H1 (cell line): ENCODE measurements around the gene ANKRD2. TPM values are rescaled to one million over a fixed set of nuclear protein-coding genes. Genes with fewer than 3 reads are reported as not detected.

Experiments
- CTCF ChIA-PET: fragments of 300-600 bp; sonication (Branson Sonifier 250); formaldehyde crosslinking; loops from one replicate; lab custom pipeline; 2021; ENCODE audit not compliant: partially characterized antibody; lab: Charles Lee
- POLR2A ChIA-PET: fragments of 300-600 bp; sonication (Branson Sonifier 250); formaldehyde crosslinking; loops from one replicate; lab custom pipeline; 2021; ENCODE audit warnings: inconsistent platforms; ENCODE audit not compliant: partially characterized antibody; lab: Charles Lee
- DNase-seq, 2 experiments: peaks; one replicate each; pipeline versions ENCODE4 v3.0.0 to v3.0.0-alpha.2; 2010 to 2022; ENCODE audit warnings: low spot score in 2 of 2, low read depth in 1 of 2, mixed read lengths in 1 of 2
- FAIRE-seq: peaks from 2 replicates; lab custom pipeline; 2011; peaks lifted over from hg19 to GRCh38; lab: Jason Lieb, UNC
- H2AFZ ChIP-seq: 2 replicates; pipeline ENCODE4 v1.8.1; 2012; ENCODE audit warnings: low read length, inconsistent platforms
- H2AK5ac ChIP-seq: 2 replicates; pipeline ENCODE4 v1.6.1; 2013; ENCODE audit warnings: low read depth, low read length
- H2BK120ac ChIP-seq: replicated peaks from 2 replicates; pipeline ENCODE3; 2013; ENCODE audit warnings: low read depth, low read length, inconsistent platforms
- H2BK12ac ChIP-seq: 2 replicates; pipeline ENCODE4 v1.6.1; 2013; ENCODE audit warnings: low read depth, low read length
- H2BK15ac ChIP-seq: 2 replicates; pipeline ENCODE4 v1.6.1; 2013; ENCODE audit warnings: low read length
- H2BK20ac ChIP-seq: 2 replicates; pipeline ENCODE4 v1.6.1; 2013; ENCODE audit warnings: low read length
- H2BK5ac ChIP-seq: 2 replicates; pipeline ENCODE4 v1.6.1; 2013; ENCODE audit warnings: low read depth, low read length
- H3K14ac ChIP-seq: 2 replicates; pipeline ENCODE4 v1.6.1; 2013; ENCODE audit warnings: inconsistent platforms; ENCODE audit not compliant: insufficient read length
- H3K18ac ChIP-seq: 2 replicates; pipeline ENCODE4 v1.6.1; 2013; ENCODE audit warnings: low read length; ENCODE audit errors: extremely low read depth
- H3K23ac ChIP-seq: 2 replicates; pipeline ENCODE4 v1.6.1; 2013; ENCODE audit warnings: inconsistent platforms; ENCODE audit not compliant: insufficient read length
- H3K23me2 ChIP-seq: 2 replicates; pipeline ENCODE4 v1.6.1; 2013; ENCODE audit warnings: low read depth, low read length
- H3K27ac ChIP-seq: 2 replicates; pipeline ENCODE4 v1.6.1; 2011; ENCODE audit warnings: low read depth, low read length, inconsistent platforms
- H3K27me3 ChIP-seq, 4 experiments: replicated peaks in 1 of 4; 1 replicate in 1 of 4; 2 replicates in 3 of 4; pipeline versions ENCODE4 v1.6.1 to v1.8.1; 2011 to 2013; ENCODE audit warnings: low read length in 3 of 4, mild to moderate bottlenecking in 3 of 4, inconsistent platforms in 2 of 4, mixed read lengths in 2 of 4, moderate library complexity in 1 of 4; ENCODE audit not compliant: control insufficient read depth in 3 of 4, insufficient read depth in 3 of 4; ENCODE audit errors: extremely low read depth in 1 of 4
- H3K36me3 ChIP-seq, 4 experiments: 2 replicates each; pipeline versions ENCODE4 v1.6.1 to v1.8.1; 2011 to 2013; ENCODE audit warnings: mild to moderate bottlenecking in 4 of 4, low read length in 3 of 4, moderate library complexity in 2 of 4, control low read depth in 1 of 4, inconsistent platforms in 1 of 4; ENCODE audit not compliant: insufficient read depth in 4 of 4, control insufficient read depth in 2 of 4
- H3K4ac ChIP-seq: replicated peaks from 2 replicates; pipeline ENCODE3; 2013; ENCODE audit warnings: low read length, low read depth, mixed read lengths, inconsistent platforms; ENCODE audit not compliant: insufficient read length
- H3K4me1 ChIP-seq, 4 experiments: replicated peaks in 1 of 4; 1 replicate in 1 of 4; 2 replicates in 3 of 4; pipeline versions ENCODE4 v1.6.1 to v1.8.1; 2011 to 2013; ENCODE audit warnings: low read length in 3 of 4, inconsistent platforms in 2 of 4, mixed read lengths in 1 of 4; ENCODE audit not compliant: insufficient read depth in 4 of 4, control insufficient read depth in 3 of 4
- H3K4me2 ChIP-seq, 2 experiments: 2 replicates each; pipeline versions ENCODE4 v1.6.1 to v1.8.1; 2011 to 2013; ENCODE audit warnings: low read depth in 2 of 2, low read length in 2 of 2, control low read depth in 1 of 2, inconsistent platforms in 1 of 2, mild to moderate bottlenecking in 1 of 2; ENCODE audit not compliant: insufficient read depth in 1 of 2
- H3K4me3 ChIP-seq, 4 experiments: fragments of 200-600, 300-600 bp in 1 of 4; sonication (generic), shearing (Covaris generic), sonication (Bioruptor Twin) in 1 of 4; 2 replicates each; pipeline versions ENCODE4 v1.5.1 to v1.8.1; 2011 to 2016; ENCODE audit warnings: low read length in 4 of 4, low read depth in 3 of 4, control low read depth in 2 of 4, inconsistent platforms in 2 of 4, mild to moderate bottlenecking in 2 of 4, mixed read lengths in 1 of 4, moderate library complexity in 1 of 4; ENCODE audit not compliant: insufficient read depth in 2 of 4; ENCODE audit errors: extremely low read depth in 1 of 4
- H3K56ac ChIP-seq: replicated peaks from 2 replicates; pipeline ENCODE3; 2013; ENCODE audit warnings: low read depth, mild to moderate bottlenecking, mixed read lengths, low read length, inconsistent platforms; ENCODE audit not compliant: insufficient read length
- H3K79me1 ChIP-seq: 2 replicates; pipeline ENCODE4 v1.6.1; 2013; ENCODE audit warnings: low read depth, low read length, control low read depth
- H3K79me2 ChIP-seq, 2 experiments: 2 replicates each; pipeline versions ENCODE4 v1.6.1 to v1.8.1; 2012 to 2013; ENCODE audit warnings: low read length in 2 of 2, mild to moderate bottlenecking in 2 of 2, inconsistent platforms in 1 of 2; ENCODE audit not compliant: insufficient read depth in 2 of 2, control insufficient read depth in 1 of 2
- H3K9ac ChIP-seq, 4 experiments: replicated peaks in 1 of 4; 1 replicate in 1 of 4; 2 replicates in 3 of 4; pipeline versions ENCODE4 v1.6.1 to v1.8.1; 2011 to 2013; ENCODE audit warnings: low read depth in 3 of 4, low read length in 3 of 4, control low read depth in 2 of 4, mild to moderate bottlenecking in 2 of 4, moderate library complexity in 2 of 4, inconsistent platforms in 1 of 4; ENCODE audit errors: extremely low read depth in 1 of 4
- H3K9me3 ChIP-seq, 2 experiments: 2 replicates each; pipeline versions ENCODE4 v1.6.1 to v1.8.1; 2012 to 2013; ENCODE audit warnings: mild to moderate bottlenecking in 2 of 2, moderate library complexity in 2 of 2, control low read depth in 1 of 2, inconsistent platforms in 1 of 2, low read depth in 1 of 2, low read length in 1 of 2, mixed read lengths in 1 of 2; ENCODE audit not compliant: insufficient read depth in 2 of 2
- H4K20me1 ChIP-seq, 2 experiments: replicated peaks in 1 of 2; 2 replicates each; pipeline versions ENCODE3 to v1.8.1; 2011 to 2013; ENCODE audit warnings: inconsistent platforms in 2 of 2, low read length in 2 of 2, mild to moderate bottlenecking in 1 of 2; ENCODE audit not compliant: insufficient read depth in 2 of 2, control insufficient read depth in 1 of 2
- H4K5ac ChIP-seq: 2 replicates; pipeline ENCODE4 v1.6.1; 2013; ENCODE audit warnings: low read length, low read depth, mixed read lengths, inconsistent platforms; ENCODE audit not compliant: insufficient read length
- H4K8ac ChIP-seq: 2 replicates; pipeline ENCODE4 v1.8.0; 2013; ENCODE audit warnings: mild to moderate bottlenecking, moderate library complexity, low read length, inconsistent platforms; ENCODE audit not compliant: insufficient read depth; ENCODE audit errors: extremely low read depth
- H4K91ac ChIP-seq: replicated peaks from 2 replicates; pipeline ENCODE3; 2013; ENCODE audit warnings: low read length, mixed read lengths, inconsistent platforms; ENCODE audit not compliant: insufficient read length
- CBX5 ChIP-seq: fragments of 300-800, 300-1000 bp; sonication (generic); IDR thresholded peaks from 2 replicates; pipeline ENCODE4 v1.7.1; 2016; ENCODE audit warnings: antibody characterized with exemption, low read length, low read depth
- KDM4A ChIP-seq: IDR thresholded peaks from one replicate; pipeline ENCODE4 v1.7.1; 2012; ENCODE audit warnings: low read depth, mild to moderate bottlenecking, moderate library complexity, low read length, inconsistent platforms; ENCODE audit not compliant: severe bottlenecking
- KDM5A ChIP-seq: fragments of 200-600 bp; IDR thresholded peaks from 2 replicates; pipeline ENCODE4 v1.7.1; 2012; ENCODE audit warnings: mild to moderate bottlenecking, low read length, inconsistent platforms, mixed read lengths
- MAX ChIP-seq: IDR thresholded peaks from 2 replicates; pipeline ENCODE4 v1.6.1; 2012; ENCODE audit warnings: inconsistent platforms
- NANOG ChIP-seq: IDR thresholded peaks from 2 replicates; pipeline ENCODE4 v1.6.1; 2011; ENCODE audit warnings: low read length, low read depth, mild to moderate bottlenecking, inconsistent platforms; ENCODE audit not compliant: insufficient read depth, poor library complexity, severe bottlenecking
- POU5F1 ChIP-seq: IDR thresholded peaks from 2 replicates; pipeline ENCODE4 v1.6.1; 2011; ENCODE audit warnings: low read depth, mild to moderate bottlenecking, low read length, moderate library complexity
- TAF1 ChIP-seq: IDR thresholded peaks from 2 replicates; pipeline ENCODE4 v1.6.1; 2011; ENCODE audit warnings: mild to moderate bottlenecking, low read depth, low read length
- WGBS, 2 experiments: shearing (Covaris generic) in 1 of 2; methylation state at CpG; one replicate each; pipeline versions ENCODE4 v1.1.6 to v1.1.7; 2013 to 2015; ENCODE audit warnings: low lambda C conversion rate in 2 of 2, mixed read lengths in 2 of 2, inconsistent platforms in 1 of 2, low coverage in 1 of 2, missing lambda C conversion rate in 1 of 2; ENCODE audit not compliant: insufficient replicate concordance in 2 of 2, insufficient coverage in 1 of 2, insufficient read length in 1 of 2; ENCODE audit errors: extremely low coverage in 1 of 2, missing lambda C conversion rate in 1 of 2; 5-methylcytosine and 5-hydroxymethylcytosine counted together
- polyA plus RNA-seq, 7 experiments: library from polyadenylated mRNA; depleted of rRNA in 3 of 7; stranded (reverse) in 5 of 7; unstranded in 2 of 7; fragments of >200 nt in 5 of 7; fragments of 200-250 nt in 2 of 7; gene quantifications; 1 replicate in 5 of 7; 2 replicates in 1 of 7; 4 replicates in 1 of 7; pipeline versions ENCODE4 v1.2.1 to v1.2.3, GENCODE V29; 2011 to 2013; ENCODE audit warnings: missing spikeins in 2 of 7, mixed read lengths in 2 of 7
- total RNA-seq: library from RNA; stranded (reverse); fragmentation: NEBNext Ultra II Directional; extraction: Animal tissue kit (Norgen Biotek cat#: 25700); gene quantifications from 2 replicates; pipeline ENCODE4 v1.2.1, GENCODE V29; 2021
- TF ChIP-seq, protein P1 (sequence below), 3 experiments: IDR thresholded peaks; 1 replicate in 2 of 3; 2 replicates in 1 of 3; pipeline versions ENCODE4 v1.5.1 to v1.6.1; 2011; ENCODE audit warnings: low read length in 3 of 3, mild to moderate bottlenecking in 3 of 3, inconsistent platforms in 2 of 3, low read depth in 1 of 3, moderate library complexity in 1 of 3; ENCODE audit not compliant: insufficient read depth in 1 of 3; ENCODE audit errors: control extremely low read depth in 1 of 3

The ANKRD2 gene
- total and polyA plus RNA-seq, 2 of the 8 experiments (the other 6 are each of a cell fraction or from before 2014, with no cell fraction given) = not detected

DNA sequence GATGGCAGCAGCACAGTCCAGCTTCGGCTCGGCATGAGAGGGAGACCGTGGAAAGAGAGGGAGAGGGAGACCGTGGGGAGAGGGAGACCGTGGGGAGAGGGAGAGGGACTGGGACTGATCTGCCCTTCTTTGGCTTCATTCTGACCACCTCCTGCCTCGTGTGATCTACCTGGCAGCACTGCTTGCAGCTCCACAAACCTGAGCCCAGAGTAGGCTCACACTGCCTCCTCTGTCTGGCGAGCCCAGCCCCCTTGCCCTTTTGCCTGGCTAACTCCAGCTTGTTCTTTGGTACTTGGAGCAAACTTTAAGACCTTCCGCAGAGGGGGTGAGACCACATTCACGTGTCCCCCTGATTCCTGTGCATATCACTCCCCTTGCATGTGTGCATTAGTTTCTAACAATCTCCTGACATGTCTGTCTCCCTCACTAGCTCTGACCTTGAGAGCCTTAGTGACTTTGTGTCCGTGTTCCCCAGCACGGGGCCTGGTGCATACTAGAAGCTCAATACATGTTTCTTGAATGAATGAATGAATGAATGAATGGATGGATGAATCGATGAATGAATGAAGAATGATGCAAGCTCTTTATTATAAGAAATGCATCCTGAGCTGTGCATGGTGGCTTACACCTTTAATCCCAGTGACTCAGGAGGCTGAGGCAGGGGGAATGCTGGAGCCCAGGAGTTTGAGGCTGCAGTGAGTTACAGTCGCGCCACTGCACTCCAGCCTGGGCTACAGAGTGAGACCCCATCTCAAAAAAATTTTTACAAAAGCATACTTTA lies 42.7 kb upstream of the ANKRD2 start:
- Histone ChIP-seq H3K79me2 (no peaks in the 10 kb centered on the region), H2BK12ac (no peak overlapping the region), H3K36me3 (no peaks in the 10 kb centered on the region), H2AK5ac (no peak overlapping the region; the same call in 1 of the 2 replicates), H3K56ac (no peak overlapping the region), H3K9me3 (peaks cover 0 to 6% of the 10 kb centered on the region in 2 experiments; a peak in 1 of 4 replicates), H3K14ac (no peak overlapping the region), H3K27me3 (no peaks in the 10 kb centered on the region), H3K18ac (no peak overlapping the region), H2AFZ (no peak overlapping the region), H2BK20ac (no peak overlapping the region), H3K23me2 (no peaks in the 10 kb centered on the region), H4K20me1 (peaks cover 2 to 3% of the 10 kb centered on the region in 2 experiments), H2BK5ac (no peak overlapping the region), H4K91ac (no peak overlapping the region), H3K27ac (no peak overlapping the region), H3K4me3 (no peak overlapping the region), H3K4ac (no peak overlapping the region), H3K4me1 (peaks cover 0 to 11% (median 7%) of the 10 kb centered on the region in 4 experiments; a peak in 4 of 7 replicates), H3K4me2 (no peak overlapping the region), H2BK15ac (no peak overlapping the region), H3K79me1 (peaks cover 1% of the 10 kb centered on the region), H3K9ac (no peak overlapping the region), H3K23ac (no peak overlapping the region), H4K5ac (no peak overlapping the region), H2BK120ac (no peak overlapping the region), H4K8ac (no peak overlapping the region)
- DNase-seq (no peak), FAIRE-seq (no peak)
- POLR2A ChIA-PET = interaction anchor here (1.3 to 1.4 kb wide), 3 partner anchors 9 to 60 kb away, joined by 3 to 4 read pairs (median 3); no protein-coding TSS in a partner anchor
- WGBS, 2 experiments = 98% methylated on average over 11 of the region's 14 CpGs; no CpG with 5 or more reads in 1 of the 2 experiments
- CTCF ChIA-PET = interaction anchor here (1.0 to 14.7 kb wide), 4 partner anchors 13 to 82 kb away, joined by 4 to 388 read pairs (median 144); no protein-coding TSS in a partner anchor
- no peak for TF ChIP-seq CBX5
- no peak for TF ChIP-seq MAX
- no peak for TF ChIP-seq KDM4A
- TF ChIP-seq, protein P1, sequence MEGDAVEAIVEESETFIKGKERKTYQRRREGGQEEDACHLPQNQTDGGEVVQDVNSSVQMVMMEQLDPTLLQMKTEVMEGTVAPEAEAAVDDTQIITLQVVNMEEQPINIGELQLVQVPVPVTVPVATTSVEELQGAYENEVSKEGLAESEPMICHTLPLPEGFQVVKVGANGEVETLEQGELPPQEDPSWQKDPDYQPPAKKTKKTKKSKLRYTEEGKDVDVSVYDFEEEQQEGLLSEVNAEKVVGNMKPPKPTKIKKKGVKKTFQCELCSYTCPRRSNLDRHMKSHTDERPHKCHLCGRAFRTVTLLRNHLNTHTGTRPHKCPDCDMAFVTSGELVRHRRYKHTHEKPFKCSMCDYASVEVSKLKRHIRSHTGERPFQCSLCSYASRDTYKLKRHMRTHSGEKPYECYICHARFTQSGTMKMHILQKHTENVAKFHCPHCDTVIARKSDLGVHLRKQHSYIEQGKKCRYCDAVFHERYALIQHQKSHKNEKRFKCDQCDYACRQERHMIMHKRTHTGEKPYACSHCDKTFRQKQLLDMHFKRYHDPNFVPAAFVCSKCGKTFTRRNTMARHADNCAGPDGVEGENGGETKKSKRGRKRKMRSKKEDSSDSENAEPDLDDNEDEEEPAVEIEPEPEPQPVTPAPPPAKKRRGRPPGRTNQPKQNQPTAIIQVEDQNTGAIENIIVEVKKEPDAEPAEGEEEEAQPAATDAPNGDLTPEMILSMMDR (IDR thresholded peaks at IDR 0.05; ENCODE audit: control extremely low read depth in 1 of 3, insufficient read depth in 1 of 3, low read depth in 1 of 3, low read length in 3 of 3) = no peak
- no peak for TF ChIP-seq POU5F1
- no peak for TF ChIP-seq KDM5A
- TF ChIP-seq TAF1 = no peak
- no peak for TF ChIP-seq NANOG
